NCI-H1092 treated with DMSO at 0.1 percent for 48 hours (cell line): ENCODE results near the gene SLC19A1.

Experiments used
- DNase-seq: peaks from one replicate; lab custom pipeline; 2025; lab: John Stamatoyannopoulos, UW

SLC19A1 gene

GRCh38 chr21:45454060-45454925 is 87.9 kb downstream of the SLC19A1 start:
- no peak for DNase-seq

GRCh38 chr21:45453308-45453950 is 88.8 kb downstream of the SLC19A1 start:
- no peak for DNase-seq

- no peak for DNase-seq
Measured at GRCh38 chr21:45452696-45453307, 89.4 kb downstream of the SLC19A1 start.

- no peak for DNase-seq
Measured at GRCh38 chr21:45451771-45452182, 90.5 kb downstream of the SLC19A1 start.

- no peak for DNase-seq
Measured at GRCh38 chr21:45451091-45451740, 91.0 kb downstream of the SLC19A1 start.

- no peak for DNase-seq
Measured at GRCh38 chr21:45450423-45451090, 91.7 kb downstream of the SLC19A1 start.

- DNase-seq, result no peak
Measured at GRCh38 chr21:45449658-45450422, 92.4 kb downstream of the SLC19A1 start.

GRCh38 chr21:45448810-45449657 is 93.2 kb downstream of the SLC19A1 start:
- DNase-seq, result peak; percentile 42

GRCh38 chr21:45448283-45448809 is 93.9 kb downstream of the SLC19A1 start:
- no peak for DNase-seq
